GM18520 (cell line): Measurements from ENCODE around the gene PROSER1.
A peak's percentile ranks its signal among the peaks of the same experiment; 100 is the strongest.
"Not testable (repeated sequence)": the region's sequence is repeated elsewhere in the genome, so short reads cannot be mapped to it uniquely, and the experiment has no call there.

Source experiments
- ATAC-seq: cut with Tn5 transposase; IDR thresholded peaks from one replicate; pipeline ENCODE4 v1.9.1; 2021; ENCODE audit not compliant: unreplicated experiment

PROSER1 gene

GRCh38 chr13:39032150-39032549 is 5.7 kb downstream of the PROSER1 start:
- ATAC-seq, result no peak

- ATAC-seq, result no peak
Measured at GRCh38 chr13:39025433-39025839, 12.5 kb downstream of the PROSER1 start.

DNA sequence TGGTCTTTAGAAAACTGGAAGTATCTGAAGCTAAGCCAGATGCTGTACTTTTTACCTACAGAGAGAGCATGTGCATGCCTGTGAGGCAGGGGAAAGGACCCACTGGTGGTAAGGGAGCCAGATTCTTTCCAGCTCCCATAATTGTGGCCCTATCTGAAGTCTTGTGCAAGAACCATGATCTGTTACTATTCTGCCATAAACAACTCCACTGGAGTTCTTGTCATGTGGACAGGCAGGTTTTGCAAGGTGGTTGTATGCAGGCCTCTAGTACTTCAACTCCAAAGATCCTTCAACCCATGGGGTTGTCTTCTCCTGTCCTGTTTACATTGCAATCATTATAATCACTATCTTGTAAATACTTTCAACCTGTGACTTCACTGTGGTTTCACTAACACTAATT is 14.1 kb downstream of the PROSER1 start:
- no peak for ATAC-seq

- no peak for ATAC-seq
Measured at GRCh38 chr13:39023316-39023715, 14.6 kb downstream of the PROSER1 start.

DNA sequence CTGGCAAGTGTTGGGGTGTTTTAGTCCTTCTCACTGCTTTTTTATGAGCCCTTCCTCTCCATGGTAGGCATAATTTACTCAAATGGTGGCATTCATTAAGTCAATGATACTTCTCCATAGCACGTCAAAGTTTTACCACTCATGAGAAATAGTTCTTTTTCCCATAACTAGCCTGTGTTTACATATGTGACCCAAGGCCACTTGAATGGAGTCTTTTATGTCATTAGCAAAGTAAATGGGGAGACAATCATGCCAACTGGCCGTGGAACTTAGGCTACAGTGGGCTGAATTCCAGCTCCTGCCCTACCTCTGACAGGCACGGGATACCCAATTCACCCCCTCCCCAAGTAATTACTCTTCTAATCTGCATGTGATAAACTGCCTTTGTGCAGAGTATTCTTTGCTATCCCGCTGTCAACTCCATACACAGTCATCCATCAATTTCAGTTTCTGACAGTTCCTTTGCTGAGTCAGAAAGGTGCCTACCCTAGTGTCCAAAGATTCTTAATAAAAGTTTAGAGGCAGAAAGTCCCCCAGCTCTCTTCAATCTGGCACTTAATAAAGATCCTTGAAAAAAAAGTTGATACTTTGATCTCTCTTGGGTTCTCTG is 16.9 kb downstream of the PROSER1 start:
- no peak for ATAC-seq

DNA sequence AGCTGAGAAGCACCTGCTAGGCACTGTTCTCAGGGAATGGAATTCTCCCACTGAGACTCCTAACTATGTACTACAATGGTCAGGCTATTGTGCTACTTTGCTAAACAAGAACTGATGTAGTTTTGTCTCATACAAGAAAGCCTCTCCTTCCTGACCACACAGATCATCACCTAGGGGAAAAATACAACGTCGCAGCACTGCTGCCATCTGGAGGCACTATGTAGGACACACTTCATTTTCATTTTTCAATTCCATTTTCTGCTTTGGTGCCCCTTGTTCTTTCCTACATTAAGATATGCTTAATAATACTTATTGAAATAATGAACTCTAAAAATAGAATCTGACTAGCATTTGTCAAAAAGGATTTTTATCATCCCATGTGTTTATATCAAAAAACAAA is 21.1 kb downstream of the PROSER1 start:
- peak; percentile 55 for ATAC-seq

- ATAC-seq, result peak; percentile 98
Measured at GRCh38 chr13:39016087-39016486, 21.8 kb downstream of the PROSER1 start.

GRCh38 chr13:39013462-39013861 is 24.4 kb downstream of the PROSER1 start:
- ATAC-seq, result no peak

DNA sequence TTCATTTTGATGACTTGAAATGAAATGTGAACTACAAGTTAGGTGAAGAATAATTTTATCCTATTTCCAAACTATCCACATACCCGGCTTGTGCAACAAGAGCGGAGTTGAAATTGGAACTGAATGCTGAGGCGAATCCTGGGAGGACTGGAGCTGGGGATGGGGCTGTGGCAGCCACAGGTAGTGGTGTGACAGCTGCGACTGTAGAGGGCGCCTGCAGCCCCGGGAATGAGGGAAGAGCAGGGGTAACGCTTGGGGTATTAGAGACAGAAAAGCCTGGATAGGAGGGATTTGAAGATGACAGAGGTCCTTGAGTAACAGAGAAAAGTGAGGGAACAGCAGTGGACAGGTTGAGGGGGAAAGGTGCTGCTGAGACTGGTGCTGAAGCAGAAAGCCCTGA is 25.3 kb downstream of the PROSER1 start:
- no peak for ATAC-seq

DNA sequence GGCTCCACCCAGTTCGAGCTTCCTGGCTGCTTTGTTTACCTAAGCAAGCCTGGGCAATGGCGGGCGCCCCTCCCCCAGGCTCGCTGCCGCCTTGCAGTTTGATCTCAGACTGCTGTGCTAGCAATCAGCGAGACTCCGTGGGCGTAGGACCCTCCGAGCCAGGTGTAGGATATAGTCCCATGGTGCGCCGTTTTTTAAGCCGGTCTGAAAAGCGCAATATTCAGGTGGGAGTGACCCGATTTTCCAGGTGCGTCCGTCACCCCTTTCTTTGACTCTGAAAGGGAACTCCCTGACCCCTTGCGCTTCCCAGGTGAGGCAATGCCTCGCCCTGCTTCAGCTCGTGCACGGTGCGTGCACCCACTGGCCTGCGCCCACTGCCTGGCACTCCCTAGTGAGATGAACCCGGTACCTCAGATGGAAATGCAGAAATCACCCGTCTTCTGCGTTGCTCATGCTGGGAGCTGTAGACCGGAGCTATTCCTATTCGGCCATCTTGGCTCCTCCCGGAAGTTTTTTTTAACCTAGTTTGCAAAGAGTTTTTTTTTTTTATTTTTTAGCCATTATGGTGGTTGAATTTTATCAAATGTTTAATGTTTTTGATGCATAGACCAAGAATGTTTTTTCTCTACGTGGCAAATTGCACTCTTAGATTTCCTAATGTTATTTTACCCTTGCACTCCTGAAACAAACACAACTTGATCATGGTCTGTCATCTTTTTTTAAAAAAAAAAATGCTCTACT is 31.3 kb downstream of the PROSER1 start:
- not testable (repeated sequence) for ATAC-seq

DNA sequence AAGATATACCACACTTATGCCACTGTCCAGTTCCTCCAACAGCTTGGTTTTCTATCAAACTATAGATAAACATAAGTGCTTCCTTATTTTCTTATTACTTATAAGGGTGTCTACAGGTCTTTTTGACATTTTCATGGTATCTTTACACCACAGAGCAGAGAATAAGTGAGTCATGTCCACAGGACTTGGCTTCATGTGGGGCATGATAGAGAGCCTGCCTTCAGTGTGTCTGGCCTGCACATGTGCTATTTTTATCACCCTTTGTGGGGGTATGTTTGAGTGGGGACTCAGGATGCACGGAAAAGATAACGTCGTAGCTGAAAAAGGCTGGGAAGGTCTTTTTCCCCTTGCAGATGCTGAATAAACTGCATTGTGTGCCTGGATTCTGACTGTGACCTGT is 39.1 kb downstream of the PROSER1 start:
- no peak for ATAC-seq

GRCh38 chr13:38993381-38993780 is 44.5 kb downstream of the PROSER1 start:
- ATAC-seq, result no peak

- no peak for ATAC-seq
Measured at GRCh38 chr13:38990693-38991092, 47.2 kb downstream of the PROSER1 start, which contains the start of gene STOML3. TSS of gene STOML3 (minus strand) at chr13:38990831. CDS start at chr13:38990721, 110 bp downstream.

- no peak for ATAC-seq
Measured at GRCh38 chr13:38981096-38981495, 56.8 kb downstream of the PROSER1 start.

- no peak for ATAC-seq
Measured at GRCh38 chr13:38980750-38981078, 57.2 kb downstream of the PROSER1 start.

DNA sequence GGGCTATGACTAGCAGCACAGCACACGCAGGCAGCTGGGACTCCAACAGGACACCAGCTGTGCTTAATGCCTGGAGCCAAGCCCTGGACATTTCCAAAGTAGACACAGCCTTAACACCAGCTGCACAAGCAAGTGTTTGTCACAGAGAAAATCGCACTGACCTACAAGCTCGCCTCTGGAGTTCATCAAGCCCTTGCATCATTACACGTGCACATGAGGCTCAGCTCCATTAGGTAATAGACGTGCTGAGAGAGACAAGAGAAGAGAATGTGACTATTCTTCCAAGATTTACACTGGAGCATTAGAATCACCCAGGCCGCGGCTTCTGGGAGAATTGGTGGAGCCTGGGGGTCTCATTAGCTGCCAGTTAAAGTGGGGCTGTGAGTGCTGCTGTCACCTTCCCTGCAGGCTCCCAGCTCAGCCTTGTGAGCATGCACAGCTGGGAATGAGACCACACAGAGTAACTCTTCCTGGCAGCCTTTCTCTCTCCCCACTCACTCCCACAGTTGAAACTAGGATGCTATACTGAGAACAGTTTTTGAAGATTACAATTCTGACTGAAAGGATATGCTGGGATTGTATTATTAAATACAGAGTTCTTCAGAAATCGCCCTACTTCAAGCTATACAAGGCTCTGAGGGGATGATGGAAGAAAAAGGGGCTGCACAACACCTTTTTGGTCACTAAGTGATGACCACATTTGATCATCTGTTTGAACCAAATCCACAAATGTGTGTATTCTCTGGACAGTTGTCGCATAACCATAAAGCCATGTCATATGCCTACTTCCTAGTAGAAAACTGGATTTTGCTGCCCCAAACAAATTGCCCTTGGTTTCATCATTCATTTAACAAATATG is 57.8 kb downstream of the PROSER1 start:
- no peak for ATAC-seq

DNA sequence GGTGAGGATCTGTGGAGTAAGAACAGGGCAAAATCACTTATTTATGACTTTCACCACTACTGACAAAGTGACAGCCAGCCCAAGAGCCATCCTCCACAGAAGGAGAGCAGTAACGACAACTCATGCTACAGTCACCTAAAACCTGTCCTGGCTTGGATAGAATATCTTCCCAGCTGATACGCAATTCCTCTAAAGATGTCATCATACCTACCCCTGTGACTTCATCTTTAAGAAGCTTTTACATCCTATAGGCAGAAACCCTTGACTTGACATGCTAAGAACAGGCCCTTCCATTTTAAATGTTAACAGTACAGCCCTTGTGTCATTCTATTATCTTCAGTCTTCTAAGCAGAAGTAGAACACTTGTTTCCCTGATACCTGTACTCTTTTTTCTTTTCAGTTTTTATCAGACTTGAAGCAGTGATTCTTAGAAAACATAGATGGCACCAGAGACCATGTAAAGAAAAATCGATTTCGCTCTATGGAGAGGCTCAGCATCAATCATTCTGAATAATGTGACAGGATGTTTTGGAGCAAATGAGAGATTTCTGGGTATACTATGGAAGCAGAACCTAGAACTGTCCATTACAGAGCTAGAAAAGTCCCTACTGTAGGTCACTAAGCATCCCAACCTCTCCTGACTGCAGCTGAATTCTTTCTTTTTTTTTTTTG is 67.4 kb downstream of the PROSER1 start:
- ATAC-seq, result no peak

- no peak for ATAC-seq
Measured at GRCh38 chr13:38969187-38969586, 68.7 kb downstream of the PROSER1 start.

- ATAC-seq, result no peak
Measured at GRCh38 chr13:38967446-38967845, 70.4 kb downstream of the PROSER1 start.

DNA sequence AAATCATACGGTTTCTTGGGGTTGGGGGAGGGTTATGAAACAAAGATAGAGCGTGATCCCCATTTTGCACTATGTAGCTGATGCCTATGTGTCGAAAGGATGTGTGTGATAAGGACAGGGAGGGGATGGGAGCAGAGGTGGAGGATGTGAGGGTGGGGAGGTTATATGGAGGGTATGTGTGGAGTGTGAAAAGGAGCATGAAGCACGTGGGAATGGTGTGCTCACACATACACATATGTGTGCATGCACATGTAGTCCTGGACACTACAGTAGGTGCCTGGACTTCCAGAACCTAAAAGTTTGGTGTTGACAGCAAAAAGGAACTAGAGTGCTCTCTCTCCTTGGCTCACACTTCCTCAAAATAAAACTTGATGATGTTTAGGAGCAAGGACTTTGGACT is 72.6 kb downstream of the PROSER1 start:
- no peak for ATAC-seq

DNA sequence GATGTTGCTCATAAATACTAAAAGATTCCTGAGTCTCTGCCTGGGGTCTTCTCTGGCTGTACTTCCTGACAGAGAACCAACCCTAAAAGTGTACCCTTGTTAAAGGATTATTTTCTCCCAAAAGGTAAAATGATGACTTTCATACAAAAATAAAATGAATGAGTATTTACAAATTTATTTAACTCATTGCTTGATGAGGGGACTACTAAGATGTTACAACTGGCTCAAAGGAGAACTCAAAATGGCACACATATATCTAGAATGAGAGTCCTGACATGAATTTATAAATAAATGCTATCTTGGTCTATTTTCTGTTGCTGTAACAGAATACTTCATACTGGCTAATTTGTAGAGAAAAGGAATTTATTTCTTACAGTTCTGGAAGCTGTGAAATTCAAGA is 77.7 kb downstream of the PROSER1 start:
- no peak for ATAC-seq
